ENCODE measurements around the gene ITGB7. TPM values are rescaled to one million over a fixed set of nuclear protein-coding genes. Genes with fewer than 3 reads are reported as not detected.

Gene ITGB7
- total and polyA plus RNA-seq, 2 of the 4 experiments (the other 2 are of a cell fraction), result 0.18 to 0.44 TPM

- no peak overlapping the region for H2AFZ ChIP-seq (replicated peaks; ENCODE audit: low read length, poor library complexity)
- CTCF ChIA-PET, result interaction anchor here (0.7 kb wide), 1 partner anchor 1954 kb away, joined by 5 read pairs; no protein-coding TSS in a partner anchor
- dilution Hi-C loops (cut with HindIII; ENCODE audit: low sequenced_read_pairs, unreplicated experiment), result no loop called here
- no peak overlapping the region for H3K18ac ChIP-seq (ENCODE audit: low read depth, low read length)
- 100% methylated on average over 2 of the region's 7 CpGs; no CpG with 5 or more reads in 1 of the 2 experiments for WGBS, 2 experiments (ENCODE audit: extremely low coverage in 2 of 2, insufficient read length in 1 of 2)
- no TSS peak for BruUV-seq (replicated peaks)
- intact Hi-C loops (cut with micrococcal nuclease), result no loop called here
- no peak for TF ChIP-seq CHD1 (IDR thresholded peaks at IDR 0.05; ENCODE audit: low read depth, low read length)
- no peak for TF ChIP-seq CEBPB (IDR thresholded peaks at IDR 0.05; ENCODE audit: low read depth, low read length)
- no peak for TF ChIP-seq MXI1 (IDR thresholded peaks at IDR 0.05; ENCODE audit: borderline replicate concordance, low read depth, low read length)
- no peak for TF ChIP-seq CTCF (conservative IDR thresholded peaks at IDR 0.05; ENCODE audit: low read depth, low read length)
- no peak overlapping the region for H3K4me3 ChIP-seq (ENCODE audit: insufficient read depth, low read depth, low read length)
- H3K14ac ChIP-seq (replicated peaks; ENCODE audit: low read depth, low read length), result no peak overlapping the region; the same call in 1 of the 2 replicates
- H3K9me1 ChIP-seq (ENCODE audit: insufficient read depth, low read length), result peaks cover 17% of the 10 kb centered on the region
- DNase-seq (no peak), ATAC-seq (ENCODE audit: low read depth) (no peak)
- no peak overlapping the region for H2BK15ac ChIP-seq (ENCODE audit: low read depth, low read length)
- H2AK9ac ChIP-seq (replicated peaks; ENCODE audit: low read depth, low read length, poor library complexity), result peak overlapping the region; percentile 3
- peaks cover 0 to 18% of the 10 kb centered on the region in 2 experiments; a peak in 2 of 4 replicates for H3K79me1 ChIP-seq (ENCODE audit: low read depth in 1 of 2, low read length in 2 of 2)
- H2BK120ac ChIP-seq (ENCODE audit: low read depth, low read length), result no peak overlapping the region
- no peak overlapping the region for H3K56ac ChIP-seq (ENCODE audit: extremely low read depth, insufficient read depth, low read length)
- no peak overlapping the region for H4K91ac ChIP-seq (ENCODE audit: insufficient read depth, low read depth, low read length)
- H3K36me3 ChIP-seq (ENCODE audit: control insufficient read depth, insufficient read depth, low read length), result peaks cover 22% of the 10 kb centered on the region
- no peak overlapping the region for H2AK5ac ChIP-seq (ENCODE audit: low read depth, low read length)
- H3K27ac ChIP-seq (ENCODE audit: insufficient read depth, low read length), result no peak overlapping the region
- H3K9me3 ChIP-seq (ENCODE audit: control insufficient read depth, insufficient read depth, low read length), result no peaks in the 10 kb centered on the region
- no peak overlapping the region for H3K9ac ChIP-seq (ENCODE audit: low read depth, low read length)
- H2BK5ac ChIP-seq (ENCODE audit: low read depth, low read length, poor library complexity, severe bottlenecking), result no peak overlapping the region
- H3K4ac ChIP-seq (ENCODE audit: low read depth, low read length), result no peak overlapping the region
- H3K4me1 ChIP-seq (ENCODE audit: control insufficient read depth, insufficient read depth, low read length), result peaks cover 14% of the 10 kb centered on the region
- no peak overlapping the region for H2BK20ac ChIP-seq (ENCODE audit: low read depth, low read length)
- no peaks in the 10 kb centered on the region for H4K20me1 ChIP-seq (ENCODE audit: insufficient read depth, low read length)
- in situ Hi-C loops (cut with MboI; ENCODE audit: low sequenced_read_pairs), result no loop called here
- H4K8ac ChIP-seq (ENCODE audit: low read depth in 2 of 2, low read length in 2 of 2), result no peak overlapping the region
- no peak overlapping the region for H3K23ac ChIP-seq (ENCODE audit: low read depth, low read length)
- POLR2A ChIA-PET (ENCODE audit: unreplicated experiment), result no interaction called here
- no peak overlapping the region for H4K5ac ChIP-seq (ENCODE audit: low read depth, low read length)
- H3K4me2 ChIP-seq (ENCODE audit: low read depth, low read length), result no peak overlapping the region
- no peaks in the 10 kb centered on the region for H3K27me3 ChIP-seq (ENCODE audit: control insufficient read depth, insufficient read depth, low read length)
Measured at GRCh38 chr12:53169644-53170043, 37.4 kb downstream of the ITGB7 start.
